Lower leg skin (tissue), 3 donors: ENCODE measurements around the gene ASPG.

ENCODE experiments used
- CTCF ChIP-seq, 3 donors: fragments of 450-650 bp; IDR thresholded peaks; one replicate each; pipeline ENCODE4 v1.5.1; 2016; ENCODE audit warnings: antibody characterized with exemption in 3 of 3, mild to moderate bottlenecking in 3 of 3, moderate library complexity in 2 of 3
- POLR2A ChIP-seq, 2 donors: fragments of 450-650 bp; IDR thresholded peaks; one replicate each; pipeline ENCODE4 v1.6.1; 2016 to 2017; ENCODE audit warnings: antibody characterized with exemption in 2 of 2, mild to moderate bottlenecking in 1 of 2, moderate library complexity in 1 of 2

GRCh38 chr14:104103446-104104075 is 18.1 kb downstream of the ASPG start:
- TF ChIP-seq CTCF (IDR thresholded peaks at IDR 0.05) (no peak), POLR2A (IDR thresholded peaks at IDR 0.05) (no peak)
